Measurements from ENCODE around the gene TBC1D10B. TPM values are rescaled to one million over a fixed set of nuclear protein-coding genes. Genes with fewer than 3 reads are reported as not detected.
A peak's percentile ranks its signal among the peaks of the same experiment; 100 is the strongest.

Gene TBC1D10B
- total and polyA plus RNA-seq, 9 of the 15 experiments (the other 6 are each of a cell fraction or from before 2014, with no cell fraction given), result 2.2 to 55.4 (median 17.5) TPM

DNA sequence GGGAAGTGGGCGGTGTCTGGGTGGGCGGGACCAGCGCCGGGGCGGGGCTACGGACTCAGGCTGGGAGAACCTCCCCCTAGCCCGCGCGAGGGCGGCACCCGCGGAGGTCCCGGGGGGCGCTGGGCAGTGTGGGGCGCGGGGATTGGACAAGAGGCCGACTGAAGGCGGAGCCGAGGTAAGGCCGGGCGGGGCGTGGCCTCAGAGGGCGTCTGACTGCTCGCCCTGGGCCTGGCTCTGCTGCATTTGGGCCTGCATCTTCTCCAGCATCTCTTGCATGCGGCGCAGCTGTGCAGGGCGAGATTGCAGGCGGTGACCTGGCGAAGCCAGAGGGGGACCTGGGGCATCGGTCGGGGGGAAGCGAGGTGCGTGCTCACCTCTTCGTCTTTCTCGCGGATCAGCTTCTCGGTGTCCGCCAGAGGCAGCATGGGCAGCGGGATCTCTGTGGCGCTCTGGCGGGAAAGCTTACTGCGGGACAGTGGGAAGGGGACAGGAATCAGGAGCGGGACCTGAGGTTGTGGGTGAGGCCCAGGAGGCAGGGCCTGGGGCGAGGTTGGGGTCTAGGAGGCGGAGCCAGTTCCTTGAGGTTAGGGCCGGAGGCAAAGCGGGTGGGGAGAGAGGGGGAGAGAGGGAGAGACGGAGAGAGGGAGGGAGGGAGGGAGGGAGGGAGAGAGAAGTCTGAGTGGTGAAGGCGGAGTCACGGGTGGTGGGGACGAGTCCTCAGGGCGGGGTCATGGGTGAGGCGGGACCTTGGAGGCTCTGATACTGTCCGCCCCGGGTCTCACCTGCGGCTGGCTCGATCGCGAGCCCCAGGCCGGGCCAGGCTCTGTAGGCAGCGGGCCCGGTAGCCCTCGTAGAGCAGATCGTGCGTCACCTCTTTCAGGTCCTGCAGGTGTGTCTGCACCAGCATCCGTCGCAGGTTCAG is 8.2 kb upstream of the TBC1D10B start (continued):
- TF ChIP-seq HSF4 (CRISPR knock-in tag; IDR thresholded peaks at IDR 0.05; ENCODE audit: borderline replicate concordance), result no peak
- no peak for TF ChIP-seq COPS2 (conservative IDR thresholded peaks at IDR 0.05)
- TF ChIP-seq NELFE (IDR thresholded peaks at IDR 0.05; ENCODE audit: insufficient read depth, insufficient read length), result no peak
- peak; percentile 69 for TF ChIP-seq KDM5B (IDR thresholded peaks at IDR 0.05; ENCODE audit: insufficient replicate concordance, low read depth, low read length)
- no peak; the same call in 1 of the 2 replicates for TF ChIP-seq MEF2D (tag; conservative IDR thresholded peaks at IDR 0.05; ENCODE audit: low read depth)
- peak; percentile 27; the same call in 1 of the 2 replicates for TF ChIP-seq GMEB1 (CRISPR knock-in tag; IDR thresholded peaks at IDR 0.05)
- TF ChIP-seq RFX5 (IDR thresholded peaks at IDR 0.05; ENCODE audit: low read depth, low read length), result no peak
- peak; percentile 72; the same call in 1 of the 2 replicates for TF ChIP-seq ZNF444 (CRISPR knock-in tag; IDR thresholded peaks at IDR 0.05)
- TF ChIP-seq JUNB (CRISPR knock-in tag; conservative IDR thresholded peaks at IDR 0.05), result no peak
- TF ChIP-seq, protein P1, sequence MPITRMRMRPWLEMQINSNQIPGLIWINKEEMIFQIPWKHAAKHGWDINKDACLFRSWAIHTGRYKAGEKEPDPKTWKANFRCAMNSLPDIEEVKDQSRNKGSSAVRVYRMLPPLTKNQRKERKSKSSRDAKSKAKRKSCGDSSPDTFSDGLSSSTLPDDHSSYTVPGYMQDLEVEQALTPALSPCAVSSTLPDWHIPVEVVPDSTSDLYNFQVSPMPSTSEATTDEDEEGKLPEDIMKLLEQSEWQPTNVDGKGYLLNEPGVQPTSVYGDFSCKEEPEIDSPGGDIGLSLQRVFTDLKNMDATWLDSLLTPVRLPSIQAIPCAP (CRISPR knock-in tag; IDR thresholded peaks at IDR 0.05; ENCODE audit: borderline replicate concordance), result no peak
- TF ChIP-seq NBN (IDR thresholded peaks at IDR 0.05; ENCODE audit: low read depth), result peak; percentile 73; the same call in 1 of the 2 replicates
- TF ChIP-seq ARHGAP35 (IDR thresholded peaks at IDR 0.05; ENCODE audit: partially characterized antibody), result no peak
- TF ChIP-seq KLF16 (IDR thresholded peaks at IDR 0.05), result no peak
- TF ChIP-seq CBX8 (IDR thresholded peaks at IDR 0.05; ENCODE audit: borderline replicate concordance, extremely low read depth, low read depth, low read length, poor library complexity, severe bottlenecking), result no peak
- TF ChIP-seq TAF7 (tag; IDR thresholded peaks at IDR 0.05), result peak; percentile 66
- no peak for TF ChIP-seq SETDB1 (IDR thresholded peaks at IDR 0.05; ENCODE audit: low read length)
- no peak for TF ChIP-seq ZNF644 (tag; IDR thresholded peaks at IDR 0.05; ENCODE audit: low read depth)
- TF ChIP-seq PHB (CRISPR knock-in tag; IDR thresholded peaks at IDR 0.05), result no peak
- no peak for TF ChIP-seq ZNF239 (CRISPR knock-in tag; IDR thresholded peaks at IDR 0.05)
- TF ChIP-seq ZC3H8 (IDR thresholded peaks at IDR 0.05), result no peak
- TF ChIP-seq CBFA2T2 (conservative IDR thresholded peaks at IDR 0.05), result no peak
- TF ChIP-seq ESRRA (IDR thresholded peaks at IDR 0.05; ENCODE audit: borderline replicate concordance, low read depth), result peak; percentile 44
- TF ChIP-seq, protein P2, sequence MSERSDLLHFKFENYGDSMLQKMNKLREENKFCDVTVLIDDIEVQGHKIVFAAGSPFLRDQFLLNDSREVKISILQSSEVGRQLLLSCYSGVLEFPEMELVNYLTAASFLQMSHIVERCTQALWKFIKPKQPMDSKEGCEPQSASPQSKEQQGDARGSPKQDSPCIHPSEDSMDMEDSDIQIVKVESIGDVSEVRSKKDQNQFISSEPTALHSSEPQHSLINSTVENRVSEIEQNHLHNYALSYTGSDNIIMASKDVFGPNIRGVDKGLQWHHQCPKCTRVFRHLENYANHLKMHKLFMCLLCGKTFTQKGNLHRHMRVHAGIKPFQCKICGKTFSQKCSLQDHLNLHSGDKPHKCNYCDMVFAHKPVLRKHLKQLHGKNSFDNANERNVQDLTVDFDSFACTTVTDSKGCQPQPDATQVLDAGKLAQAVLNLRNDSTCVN (CRISPR knock-in tag; IDR thresholded peaks at IDR 0.05), result 0 out of 2 replicates have a peak, but pooled peaks have one; percentile 45
- TF ChIP-seq, protein P3, sequence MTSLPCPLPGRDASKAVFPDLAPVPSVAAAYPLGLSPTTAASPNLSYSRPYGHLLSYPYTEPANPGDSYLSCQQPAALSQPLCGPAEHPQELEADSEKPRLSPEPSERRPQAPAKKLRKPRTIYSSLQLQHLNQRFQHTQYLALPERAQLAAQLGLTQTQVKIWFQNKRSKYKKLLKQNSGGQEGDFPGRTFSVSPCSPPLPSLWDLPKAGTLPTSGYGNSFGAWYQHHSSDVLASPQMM (CRISPR knock-in tag; IDR thresholded peaks at IDR 0.05), result no peak
- no peak for TF ChIP-seq ZNF766 (CRISPR knock-in tag; conservative IDR thresholded peaks at IDR 0.05)

All from K562 (cell line).